Measurements from ENCODE around the gene RASGRF1. TPM values are rescaled to one million over a fixed set of nuclear protein-coding genes. Genes with fewer than 3 reads are reported as not detected.

Gene RASGRF1
- total RNA-seq, 1 experiment from 2014 or later, result not detected

DNA sequence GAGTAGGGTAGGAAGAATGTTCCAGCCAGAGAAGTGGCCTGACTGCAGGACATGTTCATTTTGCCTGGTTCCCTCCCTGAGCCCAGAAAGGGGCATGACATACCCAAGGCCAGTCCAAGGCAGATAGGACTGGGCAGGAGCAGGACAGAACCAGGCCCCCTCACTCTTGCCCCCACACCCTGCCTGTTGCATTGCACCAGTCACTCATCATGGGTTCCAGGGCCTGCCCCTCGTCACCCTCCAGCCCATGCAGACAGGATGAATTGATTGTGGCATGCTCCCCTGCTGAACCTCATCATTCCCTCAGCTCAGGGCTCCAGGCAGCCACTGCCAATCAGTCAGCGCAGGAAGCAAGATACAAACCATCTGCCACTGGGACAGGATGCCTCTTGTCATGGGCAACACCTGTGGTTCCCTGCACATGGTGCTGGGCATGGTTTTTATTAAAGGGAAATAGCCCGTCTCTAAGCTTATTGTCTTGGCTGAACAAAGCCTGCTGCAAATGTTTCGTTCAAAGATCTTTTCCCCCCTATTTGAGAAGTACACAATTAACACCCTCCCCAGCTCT, 48.9 kb downstream of the RASGRF1 start:
- Histone ChIP-seq H3K36me3 (ENCODE audit: low read depth, low read length) (no peaks in the 10 kb centered on the region), H3K9me2 (replicated peaks; ENCODE audit: low read length) (no peaks in the 10 kb centered on the region), H2AFZ (ENCODE audit: low read length) (no peak overlapping the region), H3K79me2 (ENCODE audit: low read length) (no peaks in the 10 kb centered on the region), H3K4me3 (ENCODE audit: low read length) (no peak overlapping the region), H3K9me3 (ENCODE audit: low read length) (0 out of 2 replicates have a peak, but pooled peaks cover 2% of the 10 kb centered on the region), H3K9ac (ENCODE audit: low read length) (no peak overlapping the region), H3K27ac (ENCODE audit: low read length) (no peak overlapping the region), H3K4me2 (ENCODE audit: low read length) (no peak overlapping the region), H4K20me1 (ENCODE audit: low read length) (no peaks in the 10 kb centered on the region), H3K4me1 (ENCODE audit: insufficient read depth, low read length) (no peaks in the 10 kb centered on the region), H3K27me3 (ENCODE audit: low read length) (no peaks in the 10 kb centered on the region; the same call in 1 of the 2 replicates), H3F3A (ENCODE audit: low read length, unreplicated experiment) (no peaks in the 10 kb centered on the region)
- ChIA-PET POLR2A (ENCODE audit: unreplicated experiment) (no interaction called here), CTCF (no interaction called here)
- TF ChIP-seq EZH2 (IDR thresholded peaks at IDR 0.05; ENCODE audit: low read length, unreplicated experiment), result no peak
- intact Hi-C loops (cut with micrococcal nuclease), result no loop called here
- no peak for DNase-seq
- no TSS peak for BruUV-seq (replicated peaks)
- no peak for ATAC-seq

DNA sequence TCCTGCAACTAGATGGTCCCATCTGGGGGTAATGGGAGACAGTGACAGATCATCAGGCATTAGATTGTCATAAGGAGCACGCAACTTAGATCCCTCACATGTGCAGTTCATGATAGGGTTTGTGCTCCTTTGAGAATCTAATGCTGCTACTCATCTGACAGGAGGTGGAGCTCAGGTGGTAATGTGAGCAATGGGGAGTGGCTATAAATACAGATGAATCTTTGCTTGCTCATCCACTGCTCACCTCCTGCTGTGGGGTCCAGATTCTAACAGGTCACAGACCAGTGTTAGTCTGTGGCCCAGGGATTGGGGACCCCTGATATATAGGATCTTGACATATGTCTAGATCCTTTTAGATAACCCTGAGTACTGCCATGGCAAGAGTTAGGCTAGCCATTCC, 52.7 kb downstream of the RASGRF1 start:
- Histone ChIP-seq H3K27ac (ENCODE audit: low read length) (no peak overlapping the region), H2AFZ (ENCODE audit: low read length) (no peak overlapping the region), H3K4me1 (ENCODE audit: insufficient read depth, low read length) (no peaks in the 10 kb centered on the region), H4K20me1 (ENCODE audit: low read length) (no peaks in the 10 kb centered on the region), H3K9ac (ENCODE audit: low read length) (no peak overlapping the region), H3K4me2 (ENCODE audit: low read length) (no peak overlapping the region), H3K9me2 (replicated peaks; ENCODE audit: low read length) (no peaks in the 10 kb centered on the region), H3F3A (ENCODE audit: low read length, unreplicated experiment) (no peaks in the 10 kb centered on the region), H3K9me3 (ENCODE audit: low read length) (no peaks in the 10 kb centered on the region), H3K36me3 (ENCODE audit: low read depth, low read length) (no peaks in the 10 kb centered on the region), H3K27me3 (ENCODE audit: low read length) (peaks cover 9% of the 10 kb centered on the region), H3K4me3 (ENCODE audit: low read length) (no peak overlapping the region), H3K79me2 (ENCODE audit: low read length) (no peaks in the 10 kb centered on the region)
- TF ChIP-seq EZH2 (IDR thresholded peaks at IDR 0.05; ENCODE audit: low read length, unreplicated experiment) (no peak), EZH2phosphoT487 (IDR thresholded peaks at IDR 0.05; ENCODE audit: borderline replicate concordance, low read length) (no peak)
- TF ChIP-seq, protein P1, sequence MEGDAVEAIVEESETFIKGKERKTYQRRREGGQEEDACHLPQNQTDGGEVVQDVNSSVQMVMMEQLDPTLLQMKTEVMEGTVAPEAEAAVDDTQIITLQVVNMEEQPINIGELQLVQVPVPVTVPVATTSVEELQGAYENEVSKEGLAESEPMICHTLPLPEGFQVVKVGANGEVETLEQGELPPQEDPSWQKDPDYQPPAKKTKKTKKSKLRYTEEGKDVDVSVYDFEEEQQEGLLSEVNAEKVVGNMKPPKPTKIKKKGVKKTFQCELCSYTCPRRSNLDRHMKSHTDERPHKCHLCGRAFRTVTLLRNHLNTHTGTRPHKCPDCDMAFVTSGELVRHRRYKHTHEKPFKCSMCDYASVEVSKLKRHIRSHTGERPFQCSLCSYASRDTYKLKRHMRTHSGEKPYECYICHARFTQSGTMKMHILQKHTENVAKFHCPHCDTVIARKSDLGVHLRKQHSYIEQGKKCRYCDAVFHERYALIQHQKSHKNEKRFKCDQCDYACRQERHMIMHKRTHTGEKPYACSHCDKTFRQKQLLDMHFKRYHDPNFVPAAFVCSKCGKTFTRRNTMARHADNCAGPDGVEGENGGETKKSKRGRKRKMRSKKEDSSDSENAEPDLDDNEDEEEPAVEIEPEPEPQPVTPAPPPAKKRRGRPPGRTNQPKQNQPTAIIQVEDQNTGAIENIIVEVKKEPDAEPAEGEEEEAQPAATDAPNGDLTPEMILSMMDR (conservative IDR thresholded peaks at IDR 0.05; ENCODE audit: low read depth, low read length), result no peak
- CTCF ChIA-PET, result no interaction called here
- DNase-seq (peak; percentile 47), ATAC-seq (peak; percentile 24; the same call in 1 of the 2 replicates)
- BruUV-seq (replicated peaks), result no TSS peak
- intact Hi-C loops (cut with micrococcal nuclease), result no loop called here
- POLR2A ChIA-PET (ENCODE audit: unreplicated experiment), result no interaction called here

DNA sequence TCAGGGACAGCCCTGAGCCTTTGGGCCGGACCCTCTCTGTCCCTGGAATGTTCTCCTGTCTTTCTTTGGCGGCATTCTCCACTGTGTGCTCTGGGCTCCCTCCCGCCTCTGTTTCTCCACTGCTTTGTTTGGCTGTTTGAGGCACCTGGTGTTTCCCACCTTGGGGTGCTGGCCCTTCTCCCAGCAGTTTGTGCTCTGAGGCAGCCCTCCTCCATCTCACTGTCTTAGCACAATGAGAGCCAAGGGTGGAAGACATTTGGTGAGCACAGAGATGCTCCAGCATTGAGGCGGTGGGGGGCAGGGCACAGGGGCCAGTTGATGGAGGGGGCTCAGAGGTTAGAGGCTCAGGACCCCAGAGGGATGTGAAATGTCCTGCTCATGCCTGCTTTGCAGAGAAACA, 54.3 kb downstream of the RASGRF1 start:
- no peaks in the 10 kb centered on the region for H3K4me1 ChIP-seq (ENCODE audit: insufficient read depth, low read length)
- no peaks in the 10 kb centered on the region for H3F3A ChIP-seq (ENCODE audit: low read length, unreplicated experiment)
- H3K79me2 ChIP-seq (ENCODE audit: low read length), result no peaks in the 10 kb centered on the region
- H4K20me1 ChIP-seq (ENCODE audit: low read length), result no peaks in the 10 kb centered on the region
- H3K4me3 ChIP-seq (ENCODE audit: low read length), result no peak overlapping the region
- POLR2A ChIA-PET (ENCODE audit: unreplicated experiment), result no interaction called here
- DNase-seq (no peak), ATAC-seq (no peak)
- intact Hi-C loops (cut with micrococcal nuclease), result no loop called here
- H3K27me3 ChIP-seq (ENCODE audit: low read length), result peaks cover 9% of the 10 kb centered on the region
- BruUV-seq (replicated peaks), result no TSS peak
- H3K4me2 ChIP-seq (ENCODE audit: low read length), result no peak overlapping the region
- no peak overlapping the region for H3K27ac ChIP-seq (ENCODE audit: low read length)
- TF ChIP-seq, protein P1 (conservative IDR thresholded peaks at IDR 0.05; ENCODE audit: low read depth, low read length), result no peak
- TF ChIP-seq EZH2phosphoT487 (IDR thresholded peaks at IDR 0.05; ENCODE audit: borderline replicate concordance, low read length) (no peak), EZH2 (IDR thresholded peaks at IDR 0.05; ENCODE audit: low read length, unreplicated experiment) (no peak)
- no peaks in the 10 kb centered on the region for H3K9me3 ChIP-seq (ENCODE audit: low read length)
- no peak overlapping the region for H3K9ac ChIP-seq (ENCODE audit: low read length)
- no peaks in the 10 kb centered on the region for H3K36me3 ChIP-seq (ENCODE audit: low read depth, low read length)
- no peaks in the 10 kb centered on the region for H3K9me2 ChIP-seq (replicated peaks; ENCODE audit: low read length)
- H2AFZ ChIP-seq (ENCODE audit: low read length), result no peak overlapping the region
- CTCF ChIA-PET, result no interaction called here
